PC-9 (cell line): Measurements from ENCODE around the gene PAQR7.

Source experiments
- CTCF ChIP-seq: fragments of 200-600 bp; sonication (generic); conservative IDR thresholded peaks from 2 replicates; pipeline ENCODE4 v1.6.1; 2017; ENCODE audit warnings: mixed run types, antibody characterized with exemption, mild to moderate bottlenecking, moderate library complexity
- EZH2 ChIP-seq: fragments of 200-600 bp; sonication (generic); IDR thresholded peaks from 2 replicates; pipeline ENCODE4 v1.8.0; 2017; ENCODE audit warnings: antibody characterized with exemption, low read depth

GRCh38 chr1:25902462-25902861 is 27.0 kb upstream of the PAQR7 start:
- TF ChIP-seq CTCF: no peak
- no peak for TF ChIP-seq EZH2
